HG02840 (cell line): ENCODE measurements around the gene ADO.
"Not testable (repeated sequence)": the region's sequence is repeated elsewhere in the genome, so short reads cannot be mapped to it uniquely, and the experiment has no call there.

Experiments used
- ATAC-seq: cut with Tn5 transposase; IDR thresholded peaks from one replicate; pipeline ENCODE4 v1.9.1; 2021; ENCODE audit warnings: mild to moderate bottlenecking, moderate library complexity, moderate number of reproducible peaks; ENCODE audit not compliant: unreplicated experiment, low FRiP score

Gene ADO

DNA sequence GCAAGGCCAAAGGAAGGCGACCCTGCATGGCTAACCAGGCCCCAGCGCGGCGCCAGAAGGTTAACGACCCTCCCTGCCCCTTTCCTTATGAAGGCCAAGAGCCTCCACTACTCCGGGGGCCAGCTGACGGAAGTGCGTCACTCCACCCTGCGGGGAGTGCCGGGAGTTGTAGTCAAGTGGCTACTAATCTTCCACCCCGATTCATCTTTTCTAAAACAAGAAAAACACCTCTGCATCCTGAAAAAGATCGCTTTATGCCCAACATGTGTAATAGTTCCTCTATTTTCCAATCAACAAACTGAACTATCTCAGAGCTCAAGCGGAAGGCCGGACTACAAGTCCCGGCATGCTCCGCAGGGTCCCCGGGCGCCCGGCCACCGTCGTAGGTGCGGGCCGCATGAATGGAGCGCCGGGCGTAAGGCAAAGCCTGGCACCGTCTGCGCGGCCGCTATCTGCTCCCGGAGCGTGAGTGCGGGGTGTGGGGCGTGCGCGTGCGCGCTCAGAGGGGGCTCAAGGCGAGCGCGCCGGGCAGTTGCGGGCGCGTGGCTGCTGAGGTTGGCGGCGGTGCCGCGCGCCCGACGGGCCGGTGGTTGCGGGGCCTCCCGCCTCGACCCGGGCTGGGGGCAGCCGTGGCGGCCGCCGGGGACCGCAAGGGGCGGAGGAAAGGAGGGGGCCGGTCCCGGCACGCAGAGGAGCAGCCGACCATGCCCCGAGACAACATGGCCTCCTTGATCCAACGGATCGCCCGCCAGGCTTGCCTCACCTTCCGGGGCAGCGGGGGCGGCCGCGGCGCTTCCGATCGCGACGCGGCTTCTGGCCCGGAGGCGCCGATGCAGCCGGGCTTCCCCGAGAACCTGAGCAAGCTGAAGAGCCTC lies at the start of gene ADO:
ADO (plus strand) TSS at position 365 of the 875 bp plus-strand sequence; CDS start at position 705, 340 bp downstream.
- ATAC-seq: peak; percentile 87

- no peak for ATAC-seq
Measured at GRCh38 chr10:62754963-62755362, 49.6 kb upstream of the ADO start.

DNA sequence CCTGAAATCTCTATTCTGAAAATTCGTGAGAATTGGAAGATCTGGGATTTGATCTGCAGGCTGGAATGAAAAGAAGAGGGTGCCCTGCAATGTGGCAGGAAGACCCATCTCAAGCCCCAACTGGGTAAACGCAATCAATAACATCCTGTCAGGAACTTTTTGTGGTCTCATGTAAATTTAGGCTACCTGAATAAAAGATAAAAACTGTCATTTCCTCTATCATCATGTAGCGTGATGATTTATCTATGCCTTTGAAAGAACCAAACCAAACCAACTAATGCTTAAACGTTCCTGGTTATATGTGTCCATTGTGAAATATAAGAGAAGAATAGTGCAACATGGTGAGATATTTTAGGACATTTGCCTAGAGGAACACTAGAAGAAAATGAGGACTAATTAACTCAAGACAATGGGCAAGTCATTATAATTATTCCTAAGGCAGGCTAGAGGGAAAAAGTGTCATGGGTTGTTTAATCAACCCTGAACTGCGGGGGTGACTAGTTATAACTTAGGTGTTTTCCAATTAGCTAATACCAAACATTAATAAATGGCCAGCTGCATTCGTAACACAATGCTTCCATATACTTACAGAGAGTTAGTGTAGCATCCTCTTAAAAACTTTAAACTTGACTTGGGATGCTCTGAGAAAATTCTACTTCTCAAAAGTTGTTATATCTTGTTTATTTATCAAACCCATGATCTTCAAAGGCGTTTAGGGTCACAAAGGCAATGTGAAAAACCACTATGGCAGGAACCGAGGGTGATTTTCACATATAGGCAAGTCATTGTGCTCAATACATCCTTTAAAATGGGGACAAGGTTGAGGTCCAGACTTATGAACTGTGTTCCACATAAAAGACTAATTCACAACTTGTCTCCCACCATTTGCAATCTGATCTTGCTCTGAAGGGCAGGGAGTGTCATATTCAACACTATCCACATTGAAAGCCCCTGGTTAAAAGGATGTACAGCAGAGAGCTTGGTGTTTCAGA lies 48.6 kb upstream of the ADO start:
- ATAC-seq: no peak

DNA sequence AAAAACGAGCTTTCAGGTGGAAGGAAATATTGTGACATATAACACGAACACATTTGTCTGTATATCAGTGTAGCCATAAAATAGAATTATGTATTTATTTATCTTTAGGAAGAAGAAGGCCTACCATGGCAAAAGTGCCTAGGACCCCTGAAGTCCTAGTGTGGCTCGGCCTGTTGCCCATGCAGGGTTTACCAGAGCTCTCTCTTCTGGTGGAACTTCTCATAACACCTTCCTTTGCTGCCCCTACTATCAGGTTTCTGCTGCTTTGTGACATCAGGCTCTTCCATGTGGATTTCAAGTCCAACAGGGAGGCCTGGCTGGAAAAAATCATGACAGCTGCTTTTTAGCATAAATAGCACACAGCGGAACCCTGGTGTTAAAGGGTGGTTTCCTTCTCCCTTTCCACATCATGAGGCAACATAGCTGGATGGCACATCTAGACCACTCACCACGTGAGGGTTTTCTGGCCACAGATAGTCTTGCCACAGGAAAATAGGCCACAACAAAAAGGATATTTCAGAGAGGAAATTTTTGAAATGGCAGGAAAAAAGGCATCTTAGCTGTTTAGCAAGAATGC lies 44.8 kb upstream of the ADO start:
- ATAC-seq: no peak

- no peak for ATAC-seq
Measured at GRCh38 chr10:62760401-62760800, 44.1 kb upstream of the ADO start.

DNA sequence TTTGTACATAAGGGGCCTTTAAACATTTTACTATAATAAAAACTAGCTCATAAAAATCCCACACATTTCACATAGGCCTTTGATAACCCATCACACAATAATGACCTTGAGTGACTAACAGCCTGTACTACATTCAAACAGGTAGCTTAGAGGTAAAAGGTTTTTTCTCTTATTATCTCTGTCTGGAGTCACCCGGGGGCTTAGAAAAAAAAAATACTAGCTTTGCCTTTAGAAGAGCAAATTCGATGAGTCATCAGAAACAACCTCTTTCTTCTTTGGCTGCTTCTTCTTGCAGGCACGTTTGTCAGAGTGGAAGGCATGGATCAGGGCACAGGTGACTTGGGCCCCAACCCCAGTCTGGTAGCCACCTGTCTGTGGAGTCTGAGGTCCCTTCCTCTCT lies 43.4 kb upstream of the ADO start:
- no peak for ATAC-seq

GRCh38 chr10:62763155-62763554 lies 41.4 kb upstream of the ADO start:
- no peak for ATAC-seq

- no peak for ATAC-seq
Measured at GRCh38 chr10:62764011-62764410, 40.5 kb upstream of the ADO start.

DNA sequence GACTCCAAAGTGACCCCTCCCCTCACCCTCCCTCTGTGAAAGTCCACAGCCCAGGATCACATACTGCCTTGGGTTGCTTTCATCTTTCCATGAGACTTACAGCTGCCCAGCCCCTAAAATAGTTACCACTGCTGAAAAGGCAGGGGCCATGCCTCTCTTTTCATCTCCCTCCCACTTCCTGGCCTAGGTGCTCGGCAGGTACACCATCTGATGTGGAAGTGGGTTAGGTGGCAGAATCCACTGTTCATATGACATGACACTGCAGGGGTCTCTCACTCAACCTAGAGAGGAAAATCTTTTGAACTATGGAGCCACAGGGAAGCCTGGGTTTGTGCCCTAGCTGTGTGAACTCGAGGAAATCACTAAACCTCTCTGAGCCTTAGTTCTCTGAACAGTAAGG lies 38.8 kb upstream of the ADO start:
- ATAC-seq: no peak

- no peak for ATAC-seq
Measured at GRCh38 chr10:62766386-62766785, 38.1 kb upstream of the ADO start.

DNA sequence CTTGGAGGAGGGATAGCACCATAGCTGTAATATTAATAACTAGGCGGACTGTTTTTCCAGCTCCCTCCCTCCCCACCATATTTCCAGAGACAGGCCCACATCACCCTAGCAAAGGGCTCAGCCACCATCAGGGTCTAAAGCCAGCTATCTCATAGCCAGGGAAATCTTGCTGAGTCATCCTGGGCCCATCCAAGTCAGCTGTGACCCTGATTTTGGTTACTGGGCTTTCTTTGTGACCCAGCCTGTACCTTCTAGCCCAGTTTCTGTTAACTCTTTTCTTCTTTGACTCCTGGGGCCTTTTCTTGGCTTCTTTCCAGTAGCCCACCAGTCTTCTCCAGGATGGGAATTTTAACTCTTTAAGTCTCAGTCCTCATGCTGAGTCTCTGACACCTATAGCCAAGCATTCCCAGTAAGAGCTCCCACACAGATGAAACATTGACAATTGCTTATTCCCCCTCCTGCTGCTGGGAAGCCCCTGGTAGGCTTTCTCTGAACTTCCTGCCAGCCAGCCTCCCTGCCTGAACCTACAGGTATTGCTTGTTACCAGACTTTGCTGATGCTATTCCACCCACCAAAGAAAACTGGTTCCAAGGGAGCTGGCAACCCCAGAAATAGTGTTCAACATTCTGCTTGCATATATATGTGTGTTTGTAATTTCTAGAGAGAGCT lies 34.8 kb upstream of the ADO start:
- ATAC-seq: peak; percentile 58

DNA sequence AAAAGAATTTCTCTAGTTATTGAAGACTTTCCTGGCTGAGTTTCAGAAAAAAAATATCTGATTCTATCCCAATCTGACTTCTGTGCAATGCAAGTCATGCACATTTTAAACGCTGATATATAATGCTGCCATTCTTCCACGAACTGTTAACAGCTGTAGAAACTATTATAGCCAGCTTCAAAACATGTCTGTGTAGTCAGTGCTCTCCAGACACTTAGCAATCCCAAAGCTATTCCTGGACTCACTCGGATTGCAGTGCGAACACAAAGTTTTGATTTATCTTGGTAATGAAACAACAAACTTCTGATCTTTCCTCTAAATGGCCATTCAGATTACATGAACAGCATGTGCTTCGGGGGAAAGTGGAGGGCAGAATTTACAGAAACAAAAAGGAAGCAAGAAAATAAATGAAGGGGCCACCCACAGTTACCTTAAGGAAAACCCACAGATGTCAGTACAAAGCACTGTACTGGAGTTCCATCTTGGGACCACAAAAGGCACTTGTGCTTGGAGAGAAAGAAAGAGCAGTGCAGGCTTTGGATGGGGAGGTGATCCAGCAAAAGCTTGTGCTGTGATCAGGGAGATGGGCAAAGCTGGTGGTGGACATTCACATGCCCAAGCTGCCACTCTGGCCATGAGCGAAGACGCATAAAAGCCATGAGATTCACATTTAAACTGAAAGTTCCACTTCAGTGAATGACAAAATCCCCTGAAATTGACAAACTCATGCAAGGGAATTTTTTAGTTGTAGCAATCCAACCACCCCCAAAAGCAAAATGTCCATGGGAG lies 32.1 kb upstream of the ADO start:
- ATAC-seq: no peak

GRCh38 chr10:62778125-62778524 lies 26.4 kb upstream of the ADO start:
- no peak for ATAC-seq

DNA sequence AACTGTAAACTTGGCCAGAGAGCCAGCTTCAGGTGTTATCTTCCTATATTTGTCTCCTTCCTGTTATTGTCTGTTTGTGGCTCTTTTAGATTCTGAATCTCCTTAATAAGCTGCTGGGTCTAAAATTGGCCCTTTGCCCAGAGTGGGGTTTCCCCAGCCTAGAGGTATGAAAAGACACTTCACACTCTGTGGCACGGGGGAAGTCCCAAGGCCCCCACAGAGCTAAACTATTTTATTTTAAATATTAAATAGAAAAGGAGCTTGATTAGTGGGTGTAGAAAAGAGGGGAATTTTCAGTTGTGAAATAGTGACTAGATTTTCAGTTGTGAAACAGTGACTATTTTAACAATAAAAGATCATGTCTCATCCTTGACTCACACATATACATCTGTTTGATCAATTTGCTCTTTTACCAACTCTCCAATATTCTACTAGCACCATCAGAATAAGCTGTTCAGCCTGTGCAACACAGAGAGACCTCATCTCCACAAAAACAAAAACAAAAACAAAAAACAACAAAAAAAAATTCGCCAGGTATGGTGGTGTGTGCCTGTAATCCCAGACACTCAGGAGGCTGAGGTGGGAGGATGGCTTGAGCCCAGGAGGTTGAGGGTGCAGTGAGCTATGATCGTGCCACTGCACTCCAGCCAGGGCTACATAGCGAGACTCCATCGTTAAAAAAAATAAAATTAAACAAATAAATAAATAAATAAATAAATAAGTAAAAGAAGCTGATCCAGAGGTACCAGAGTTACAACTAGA lies 24.9 kb upstream of the ADO start:
- peak; percentile 93 for ATAC-seq

DNA sequence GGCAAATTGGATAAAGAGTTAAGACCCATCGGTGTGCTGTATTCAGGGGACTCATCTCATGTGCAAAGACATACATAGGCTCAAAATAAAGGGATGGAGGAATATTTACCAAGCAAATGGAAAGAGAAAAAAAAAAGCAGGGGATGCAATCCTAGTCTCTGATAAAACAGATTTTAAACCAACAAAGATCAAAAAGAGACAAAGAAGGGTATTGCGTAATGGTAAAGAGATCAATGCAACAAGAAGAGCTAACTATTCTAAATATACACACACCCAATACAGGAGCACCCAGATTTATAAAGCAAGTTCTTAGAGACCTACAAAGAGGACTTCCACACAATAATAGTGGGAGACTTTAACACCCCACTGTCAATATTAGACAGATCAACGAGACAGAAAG lies 20.0 kb upstream of the ADO start:
- not testable (repeated sequence) for ATAC-seq

- ATAC-seq: not testable (repeated sequence)
Measured at GRCh38 chr10:62788285-62788684, 16.2 kb upstream of the ADO start.

- ATAC-seq: no peak
Measured at GRCh38 chr10:62788861-62789467, 15.6 kb upstream of the ADO start.

- ATAC-seq: no peak
Measured at GRCh38 chr10:62790019-62790555, 14.4 kb upstream of the ADO start.
